HG03571 (cell line): ENCODE measurements around the gene HACD2.

Experiments
- ATAC-seq: cut with Tn5 transposase; IDR thresholded peaks from one replicate; pipeline ENCODE4 v1.9.1; 2021; ENCODE audit not compliant: unreplicated experiment

HACD2 gene

DNA sequence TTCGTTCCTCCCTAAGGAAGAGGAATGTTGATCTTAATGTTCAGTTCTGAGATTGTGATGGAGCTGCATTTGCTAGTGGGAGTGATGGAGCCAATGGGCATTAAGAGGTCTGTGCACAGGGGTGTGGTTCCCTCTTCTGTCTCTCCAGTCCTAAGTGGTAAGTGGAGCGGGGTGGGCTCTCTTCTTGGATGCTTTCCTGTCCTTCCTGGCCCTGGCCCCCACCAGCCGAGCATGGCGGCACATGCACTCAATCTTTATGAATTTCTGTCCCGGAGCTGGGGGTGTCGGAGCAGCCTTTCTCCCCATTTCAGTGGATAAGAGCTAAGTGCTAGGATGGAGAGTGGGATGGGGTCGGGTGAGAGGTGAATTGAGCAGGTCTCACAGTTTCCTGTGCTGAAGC lies 98.4 kb downstream of the HACD2 start:
- no peak for ATAC-seq

DNA sequence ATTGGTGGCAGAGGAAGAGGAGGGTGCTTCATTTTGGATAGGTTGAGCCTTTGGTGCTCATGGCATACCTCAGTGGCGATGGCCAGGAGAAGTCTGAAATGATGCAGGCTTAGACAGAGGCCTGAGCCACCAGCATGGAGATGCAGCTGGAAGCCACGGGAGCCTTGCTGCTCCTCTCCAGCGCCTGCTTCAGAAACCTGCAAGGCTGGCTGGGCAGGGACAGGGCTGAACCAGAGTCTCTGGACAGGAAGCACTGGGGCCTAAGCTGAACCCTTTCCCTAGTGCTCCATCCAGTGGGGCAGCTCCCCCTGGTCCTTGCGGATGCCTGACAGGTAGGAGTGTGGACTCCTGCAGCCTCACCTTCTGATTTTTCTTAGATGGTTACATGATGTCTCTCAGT lies 99.3 kb downstream of the HACD2 start:
- no peak for ATAC-seq

DNA sequence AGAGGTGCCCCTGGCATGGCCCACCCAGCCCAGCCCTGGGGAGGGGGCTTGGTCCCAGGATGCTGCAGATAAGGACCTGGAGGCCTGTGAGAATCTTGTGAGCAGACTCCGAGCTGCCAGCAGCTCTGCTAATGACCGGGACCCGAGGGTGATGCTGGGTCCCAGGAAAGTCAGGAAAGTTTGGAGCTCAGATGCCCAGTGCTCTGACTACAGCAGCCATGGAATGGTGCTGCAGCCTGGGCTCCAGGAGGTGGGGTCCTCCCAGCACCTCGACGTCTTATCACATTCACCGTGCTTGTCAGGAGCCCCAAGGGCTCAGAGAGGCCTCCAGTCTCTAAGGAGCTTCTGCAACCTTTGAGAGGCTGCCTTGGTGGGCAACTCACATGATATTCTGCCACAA lies 101.7 kb downstream of the HACD2 start:
- ATAC-seq, result no peak

DNA sequence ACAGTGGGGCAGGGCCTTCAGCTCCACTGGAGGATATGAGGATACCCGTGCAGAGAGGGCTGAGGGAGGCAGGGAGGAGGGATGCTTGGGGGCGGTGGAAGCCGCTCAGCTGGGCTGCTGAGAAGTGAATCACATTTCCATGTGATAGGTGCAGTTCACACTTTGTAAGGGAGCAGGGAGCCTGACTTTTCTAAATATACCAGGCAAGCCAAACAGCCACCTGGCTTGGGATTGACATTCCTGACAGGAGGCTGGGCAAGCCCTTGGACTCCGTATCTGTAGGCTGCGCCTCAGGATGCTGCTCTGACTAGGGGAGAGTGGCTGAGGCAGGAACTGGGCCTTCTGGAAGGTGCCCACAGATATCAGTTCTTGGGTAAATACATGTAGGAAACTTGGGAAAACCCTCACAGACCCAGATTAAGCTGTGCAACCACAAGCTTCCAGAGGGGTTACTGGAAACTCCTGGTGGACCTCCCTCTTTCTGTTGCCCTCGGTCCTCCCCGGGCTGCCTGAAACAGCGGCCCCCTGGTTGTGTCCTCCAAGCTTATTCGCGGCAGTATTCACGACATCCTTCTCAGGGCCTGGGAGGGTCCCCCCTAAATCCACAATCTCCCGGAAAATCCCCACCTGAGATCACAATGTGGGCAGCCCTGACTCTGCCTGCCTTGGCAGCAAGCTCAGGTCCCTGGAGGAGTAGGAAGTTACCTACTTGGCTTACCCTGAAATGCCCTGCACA lies 103.0 kb downstream of the HACD2 start:
- ATAC-seq, result no peak

- no peak for ATAC-seq
Measured at GRCh38 chr3:123481071-123481470, 103.8 kb downstream of the HACD2 start.

GRCh38 chr3:123480428-123480827 lies 104.4 kb downstream of the HACD2 start:
- ATAC-seq, result no peak

DNA sequence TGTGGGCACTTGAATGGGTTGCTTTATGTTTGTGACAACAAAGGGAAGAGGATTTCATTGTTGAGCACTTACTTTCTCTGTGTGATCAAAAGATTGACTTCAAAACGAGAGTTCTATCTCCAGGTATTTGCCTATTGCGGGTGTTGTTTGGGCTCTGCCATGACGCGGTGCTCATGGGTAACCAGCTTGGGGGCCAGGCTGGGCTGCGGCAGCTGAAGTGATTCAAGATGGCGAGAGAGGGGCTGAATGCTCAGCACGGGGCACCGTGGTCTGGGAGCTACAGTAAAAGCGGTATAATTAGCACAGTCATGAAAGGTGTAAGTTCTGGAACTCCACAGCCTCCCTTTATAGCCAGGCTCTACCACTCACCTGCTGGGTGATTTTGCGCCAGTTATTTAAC lies 105.0 kb downstream of the HACD2 start:
- no peak for ATAC-seq

DNA sequence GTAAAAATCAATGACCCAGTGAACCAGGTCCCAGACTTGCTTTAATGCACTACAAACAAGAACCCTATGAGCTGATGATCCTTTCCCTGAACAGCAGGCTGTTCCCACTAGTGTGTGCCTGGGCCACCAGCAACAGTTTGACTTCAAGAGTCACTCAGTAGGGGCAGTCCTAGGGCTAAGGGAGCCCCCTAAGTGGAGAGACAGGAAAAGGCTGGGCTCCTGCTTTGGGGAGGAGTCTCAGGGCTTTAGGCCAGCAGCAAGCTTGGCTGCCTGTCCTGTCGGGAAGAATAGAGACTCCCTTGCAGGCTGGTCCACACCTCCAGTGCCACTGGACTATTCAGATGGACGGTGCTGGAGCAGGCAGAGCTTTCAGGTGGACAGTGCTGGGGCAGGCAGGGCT lies 106.5 kb downstream of the HACD2 start:
- no peak for ATAC-seq

GRCh38 chr3:123476967-123477750 lies 107.7 kb downstream of the HACD2 start:
- no peak for ATAC-seq

GRCh38 chr3:123475786-123476185 lies 109.1 kb downstream of the HACD2 start:
- no peak for ATAC-seq

DNA sequence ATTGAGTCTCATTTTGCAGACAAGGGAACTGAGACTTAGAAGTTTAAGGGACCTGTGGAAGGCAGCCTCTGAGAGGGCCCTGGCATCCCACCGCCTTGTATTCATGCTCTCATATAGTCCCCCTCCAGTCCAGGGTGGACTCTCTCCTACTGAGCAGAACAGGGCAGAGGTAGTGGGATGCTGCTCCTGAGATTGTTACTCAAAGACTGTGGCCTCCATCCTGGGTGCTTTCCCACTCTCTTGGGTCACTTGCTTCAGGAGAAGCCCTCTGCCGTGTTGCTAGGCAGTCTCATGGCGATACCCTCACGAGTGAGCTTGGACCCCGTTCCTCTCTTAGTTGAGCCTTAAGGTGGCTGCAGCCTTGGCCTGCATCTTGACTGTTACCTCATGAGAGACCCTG lies 113.7 kb downstream of the HACD2 start:
- ATAC-seq, result no peak

DNA sequence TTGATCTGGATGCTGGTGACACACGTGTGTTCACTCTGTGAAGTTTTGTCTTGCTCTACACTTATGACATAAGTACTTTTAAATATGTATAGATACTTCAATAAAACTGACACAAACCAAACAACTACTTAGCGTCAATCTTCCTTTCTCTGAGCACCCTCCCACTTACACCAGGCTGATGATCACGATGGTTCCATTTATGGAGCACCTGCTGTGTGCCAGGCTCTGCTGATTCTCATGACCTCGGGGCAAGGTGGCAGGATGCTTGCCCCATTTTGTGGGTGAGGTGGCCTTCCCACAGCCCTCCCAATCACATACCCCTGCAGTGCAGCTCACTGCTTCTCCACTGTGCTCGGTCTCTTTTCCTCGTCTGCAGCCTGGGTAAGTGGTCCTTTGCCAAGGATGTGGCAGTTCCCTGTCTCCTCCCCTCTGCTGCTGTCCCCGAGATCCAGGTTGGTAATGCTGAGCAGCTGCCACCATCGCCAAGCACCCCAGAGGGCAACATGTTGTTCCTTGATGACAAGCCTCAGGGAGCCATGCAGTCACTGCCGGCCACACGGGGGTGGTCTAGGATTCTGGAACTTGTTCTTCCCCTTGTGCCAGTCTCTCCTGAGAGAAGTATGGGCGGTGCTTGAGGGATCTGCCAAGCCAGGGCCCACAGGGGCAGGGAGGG lies 115.4 kb downstream of the HACD2 start:
- no peak for ATAC-seq

GRCh38 chr3:123467046-123467445 lies 117.8 kb downstream of the HACD2 start:
- no peak for ATAC-seq

DNA sequence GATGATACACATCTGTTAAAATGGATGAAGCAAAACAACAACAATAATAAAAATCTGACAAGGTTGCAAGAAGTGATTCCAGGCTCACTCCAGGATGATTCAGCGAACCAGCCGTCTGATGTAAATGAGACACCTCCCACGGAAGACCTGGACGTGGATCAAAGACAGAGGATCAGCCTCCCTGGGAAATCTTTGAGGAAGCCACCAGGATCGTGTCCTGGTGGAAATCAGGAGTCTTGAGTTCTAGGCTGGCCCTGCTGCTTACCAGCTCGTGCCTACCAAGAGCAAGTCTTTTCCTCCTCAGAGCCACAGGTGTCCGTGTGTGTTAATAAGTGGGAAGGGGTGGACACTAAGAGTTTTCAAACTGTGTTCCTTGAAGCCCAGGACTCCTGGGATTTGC lies 120.6 kb downstream of the HACD2 start:
- no peak for ATAC-seq

- ATAC-seq, result no peak
Measured at GRCh38 chr3:123459862-123460261, 125.0 kb downstream of the HACD2 start.

DNA sequence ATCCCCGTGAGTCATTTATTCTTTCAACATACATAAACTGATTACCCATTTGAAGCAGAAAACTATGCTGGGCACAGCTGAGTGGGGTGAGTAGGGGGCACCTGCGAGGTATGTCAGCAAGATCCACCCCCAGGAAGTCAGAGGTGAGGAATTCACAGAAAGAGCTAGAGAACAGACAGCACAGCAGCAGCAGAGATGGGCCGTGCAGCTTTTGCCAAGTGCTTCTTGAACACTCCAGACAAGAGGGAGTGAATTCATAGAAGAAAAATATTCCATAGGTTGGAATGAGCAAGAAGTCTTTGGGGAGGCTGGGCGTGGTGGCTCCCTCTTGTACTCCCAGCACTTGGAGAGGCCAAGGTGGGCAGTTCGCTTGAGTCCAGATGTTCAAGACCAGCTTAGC lies 126.6 kb downstream of the HACD2 start:
- ATAC-seq, result no peak

DNA sequence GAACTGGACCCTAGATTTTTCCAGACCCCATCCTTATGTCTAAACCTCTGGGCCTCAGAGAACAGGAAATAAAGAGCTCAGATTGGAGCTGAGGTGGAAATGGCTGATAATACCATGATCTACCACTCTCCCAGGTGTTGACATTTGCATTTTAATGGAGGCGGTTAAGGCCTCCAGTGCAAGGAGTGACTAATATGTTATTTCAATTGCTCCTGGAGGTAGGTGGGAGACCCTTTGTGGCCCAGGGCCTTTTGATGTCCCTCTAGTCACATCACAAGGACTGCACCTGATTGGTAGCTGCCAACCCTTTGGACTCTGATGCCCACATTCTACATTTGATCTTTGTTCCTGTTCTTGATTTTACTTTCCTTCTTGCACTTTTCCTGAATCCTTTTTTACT lies 127.0 kb downstream of the HACD2 start:
- ATAC-seq, result no peak

- ATAC-seq, result no peak
Measured at GRCh38 chr3:123453675-123454074, 131.2 kb downstream of the HACD2 start.

DNA sequence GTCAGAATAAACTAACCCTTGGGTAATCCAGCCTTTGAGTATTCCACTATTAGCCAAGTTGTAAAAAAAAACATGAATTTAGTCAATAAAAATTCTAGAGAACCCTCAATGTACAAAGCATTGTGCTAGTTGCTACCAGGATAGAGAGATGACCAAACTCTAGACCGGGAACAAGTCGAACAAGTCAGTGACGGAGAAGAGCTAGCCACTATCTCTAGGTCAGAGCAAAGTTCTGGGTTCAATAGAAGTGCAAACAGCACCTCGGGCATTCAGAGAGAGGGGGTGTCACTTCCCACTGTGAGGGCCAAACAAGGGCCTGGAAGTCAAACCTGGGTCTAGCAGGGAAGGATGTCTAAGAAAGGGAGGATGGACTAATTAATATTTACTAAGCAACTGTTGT lies 133.7 kb downstream of the HACD2 start:
- no peak for ATAC-seq

- no peak for ATAC-seq
Measured at GRCh38 chr3:123449997-123450604, 134.8 kb downstream of the HACD2 start.

DNA sequence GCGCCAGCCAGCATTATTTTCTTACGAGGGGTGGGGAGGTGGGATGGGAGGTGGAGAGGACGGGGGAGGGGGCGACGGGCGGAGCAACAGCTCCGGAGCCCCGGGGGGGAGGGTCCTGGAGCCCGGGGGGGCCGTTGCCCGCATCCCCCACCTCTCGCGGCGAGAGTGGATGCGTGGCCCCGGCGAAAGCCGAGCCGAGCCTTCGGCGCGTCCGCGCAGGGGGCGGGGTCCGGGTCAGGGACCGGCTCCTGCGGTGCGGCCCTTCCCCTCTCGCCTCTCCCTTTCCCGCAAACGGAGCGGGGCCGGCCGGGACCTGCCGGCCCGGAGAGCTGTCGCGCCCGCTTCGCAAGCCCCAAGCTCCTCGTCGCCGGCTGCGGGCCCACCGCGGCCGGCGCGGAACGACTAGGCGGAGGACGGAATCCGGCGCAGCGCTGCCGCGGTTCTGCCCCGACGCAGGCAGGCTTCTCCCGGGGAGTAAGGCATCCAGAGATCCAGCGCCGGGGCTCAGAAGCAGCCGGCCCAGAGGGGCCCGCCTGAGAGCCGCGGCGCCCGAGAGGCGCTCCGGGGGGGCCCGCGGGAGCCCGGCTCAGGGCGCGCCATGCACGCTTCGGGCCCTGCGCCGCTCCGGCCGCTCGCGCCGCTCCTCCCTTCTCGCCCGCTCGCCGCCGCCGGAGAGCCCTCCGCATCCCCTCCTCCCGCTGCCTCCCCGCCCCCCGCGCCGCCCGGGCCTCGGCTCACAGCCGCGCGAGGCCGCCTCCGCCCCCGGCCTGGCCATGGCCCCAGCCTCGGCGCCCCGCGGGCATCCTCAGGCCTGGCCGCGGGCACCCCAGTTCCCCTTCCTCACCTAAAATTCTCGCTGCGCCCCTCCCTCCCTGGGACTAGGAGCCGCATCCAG lies 135.5 kb downstream of the HACD2 start:
- no peak for ATAC-seq
